GM19043 (cell line): ENCODE data around the gene RBM23.
"Not testable (repeated sequence)": the region's sequence is repeated elsewhere in the genome, so short reads cannot be mapped to it uniquely, and the experiment has no call there.

Source experiments
- ATAC-seq: cut with Tn5 transposase; IDR thresholded peaks from one replicate; pipeline ENCODE4 v1.9.1; 2021; ENCODE audit warnings: low read depth; ENCODE audit not compliant: unreplicated experiment

RBM23 gene

GRCh38 chr14:22920697-22921096, 1.7 kb upstream of the RBM23 start:
- ATAC-seq = no peak

GRCh38 chr14:22919601-22919921, 612 bp upstream of the RBM23 start:
- no peak for ATAC-seq

DNA sequence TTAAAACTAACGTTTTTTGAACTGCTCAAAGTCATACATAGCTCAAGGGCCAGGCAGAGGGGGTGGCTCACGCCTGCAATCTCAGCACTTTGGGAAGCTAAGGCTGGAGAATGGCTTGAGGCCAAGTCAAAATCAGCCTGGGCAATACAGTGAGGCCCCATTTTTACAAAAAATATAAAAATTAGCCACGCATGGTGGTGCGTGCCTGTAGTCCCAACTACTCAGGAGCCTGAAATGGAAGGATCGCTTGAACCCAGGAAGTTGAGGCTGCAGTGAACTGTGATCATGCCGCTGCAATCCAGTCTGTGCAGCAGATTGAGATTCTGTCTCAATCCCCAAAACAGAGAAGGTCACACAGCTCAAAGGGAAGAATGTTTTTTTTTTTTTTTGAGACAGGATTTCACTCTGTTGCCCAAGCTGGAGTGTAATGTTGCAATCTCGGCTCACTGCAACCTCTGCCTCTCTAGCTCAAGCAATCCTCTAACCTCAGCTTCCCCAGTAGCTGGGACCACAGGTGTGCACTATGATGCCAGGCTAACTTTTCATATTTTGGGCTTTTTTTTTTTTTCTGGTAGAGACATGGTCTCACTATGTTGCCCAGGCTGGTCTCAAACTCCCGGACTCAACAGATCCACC, 2.9 kb downstream of the RBM23 start:
- ATAC-seq = no peak

GRCh38 chr14:22914836-22915235, 4.1 kb downstream of the RBM23 start:
- ATAC-seq = not testable (repeated sequence)

DNA sequence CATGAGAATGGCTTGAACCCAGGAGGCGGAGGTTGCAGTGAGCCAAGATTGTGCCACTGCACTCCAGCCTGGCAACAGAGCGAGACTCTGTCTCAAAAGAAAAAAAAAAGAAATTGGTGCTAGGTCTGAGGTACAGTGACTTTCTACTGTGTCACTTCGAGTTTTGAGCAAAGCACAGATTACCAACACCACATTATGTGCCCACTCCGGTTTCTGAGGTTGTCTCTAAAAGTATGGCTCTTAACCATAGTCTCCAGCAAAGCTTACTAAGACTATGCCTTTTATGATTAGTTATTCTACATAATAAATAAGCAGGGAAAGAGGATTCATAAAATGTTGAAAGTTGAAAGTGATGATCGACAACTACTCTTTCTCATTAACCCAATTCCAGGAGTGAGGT, 8.0 kb downstream of the RBM23 start:
- ATAC-seq = no peak

- no peak for ATAC-seq
Measured at GRCh38 chr14:22908601-22909000, 10.3 kb downstream of the RBM23 start.

GRCh38 chr14:22907429-22907828, 11.5 kb downstream of the RBM23 start:
- ATAC-seq = no peak

DNA sequence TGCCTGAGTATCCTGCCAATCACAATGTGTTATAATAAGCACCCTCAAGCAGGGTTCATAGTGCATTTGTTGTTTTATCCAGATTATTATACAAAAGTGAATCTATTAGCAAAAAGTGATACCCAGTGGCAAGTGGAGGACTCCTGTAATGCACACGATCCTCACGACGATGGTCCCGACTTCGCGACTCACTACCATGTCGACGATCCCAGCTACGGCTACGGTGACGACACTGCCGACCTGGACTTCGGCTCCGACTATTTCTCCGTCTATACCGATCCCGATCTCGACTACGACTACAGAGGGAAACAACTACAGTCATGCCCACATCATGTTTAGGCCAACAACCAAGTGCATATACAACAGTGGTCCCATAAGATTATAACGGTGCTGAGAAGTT, 12.9 kb downstream of the RBM23 start:
- ATAC-seq = no peak

GRCh38 chr14:22905627-22906026, 13.3 kb downstream of the RBM23 start:
- ATAC-seq = no peak

- ATAC-seq = no peak
Measured at GRCh38 chr14:22903742-22904087, 15.2 kb downstream of the RBM23 start.

DNA sequence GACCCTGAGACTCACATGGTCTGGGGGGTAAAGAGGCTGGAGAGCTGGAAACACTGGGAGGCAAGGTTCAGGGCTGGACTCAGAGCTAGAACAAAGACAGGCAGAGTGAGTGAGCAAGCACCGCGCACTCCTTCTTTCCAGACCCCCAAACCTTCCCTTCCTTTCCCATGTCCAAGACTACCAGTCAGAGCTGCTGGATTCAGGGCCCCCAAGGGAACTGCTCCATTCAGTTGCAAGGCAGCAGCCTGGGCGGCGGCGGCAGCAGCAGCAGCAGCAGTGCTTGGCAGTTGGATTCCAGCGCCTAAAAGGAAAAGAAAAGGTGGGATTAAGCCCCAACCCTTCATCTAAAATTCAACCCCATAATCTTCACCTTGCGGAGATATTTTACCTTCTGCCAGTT, 17.1 kb downstream of the RBM23 start:
- no peak for ATAC-seq

DNA sequence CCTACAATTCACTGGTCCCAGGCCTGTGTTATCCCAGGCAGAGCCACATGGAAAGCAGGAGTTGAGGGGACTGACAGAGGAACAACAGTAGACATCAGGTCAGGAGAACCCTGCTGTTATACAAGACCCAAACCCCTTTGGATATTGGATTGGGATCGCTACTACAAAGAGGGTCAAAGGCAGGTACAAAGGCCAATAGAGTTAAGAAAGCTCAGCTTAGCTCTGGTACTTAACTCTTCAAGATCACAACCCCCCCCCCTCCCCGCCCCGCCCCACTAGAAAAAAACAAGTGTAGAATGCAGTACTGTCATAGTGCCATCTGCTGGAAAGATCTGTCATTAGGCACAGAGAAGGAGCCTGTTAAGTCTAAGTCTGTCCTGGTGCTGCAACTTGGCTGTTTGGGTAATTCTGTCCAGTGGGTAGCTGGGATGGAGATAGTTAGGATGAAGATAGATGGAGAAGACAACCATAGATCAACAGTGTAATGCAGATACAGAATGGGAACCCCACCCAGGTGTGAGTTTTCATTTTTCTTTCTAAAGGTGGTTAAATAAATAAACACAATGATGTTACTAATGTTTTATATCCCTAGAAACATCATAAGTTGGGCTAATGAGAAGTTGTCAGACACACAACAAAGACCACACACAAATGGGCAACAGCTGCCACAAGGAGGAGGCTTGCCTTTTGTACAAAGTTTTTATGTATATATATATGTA, 18.7 kb downstream of the RBM23 start:
- peak; percentile 53 for ATAC-seq

GRCh38 chr14:22898302-22899090, 20.5 kb downstream of the RBM23 start:
- ATAC-seq = no peak

- ATAC-seq = no peak
Measured at GRCh38 chr14:22897357-22897756, 21.6 kb downstream of the RBM23 start.

DNA sequence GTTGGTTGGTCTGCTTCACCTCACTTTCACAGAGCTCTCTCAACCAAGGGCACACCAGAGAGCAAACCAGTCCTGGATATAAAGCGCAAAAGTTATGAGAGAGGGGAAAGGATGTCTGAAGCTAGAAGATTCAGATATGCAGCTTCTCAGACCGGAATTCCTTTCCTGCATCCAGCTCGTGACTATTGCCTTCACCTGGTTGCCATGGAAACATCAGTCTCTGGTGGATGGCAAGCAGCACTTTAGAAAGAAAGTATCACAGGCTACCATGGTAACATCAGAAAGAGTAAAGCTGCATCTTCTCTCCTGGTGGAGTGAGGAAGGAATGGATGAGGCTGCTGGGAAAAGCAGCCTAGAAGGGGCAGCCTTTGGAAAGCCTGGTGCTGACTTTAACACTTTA, 22.2 kb downstream of the RBM23 start:
- ATAC-seq = no peak

DNA sequence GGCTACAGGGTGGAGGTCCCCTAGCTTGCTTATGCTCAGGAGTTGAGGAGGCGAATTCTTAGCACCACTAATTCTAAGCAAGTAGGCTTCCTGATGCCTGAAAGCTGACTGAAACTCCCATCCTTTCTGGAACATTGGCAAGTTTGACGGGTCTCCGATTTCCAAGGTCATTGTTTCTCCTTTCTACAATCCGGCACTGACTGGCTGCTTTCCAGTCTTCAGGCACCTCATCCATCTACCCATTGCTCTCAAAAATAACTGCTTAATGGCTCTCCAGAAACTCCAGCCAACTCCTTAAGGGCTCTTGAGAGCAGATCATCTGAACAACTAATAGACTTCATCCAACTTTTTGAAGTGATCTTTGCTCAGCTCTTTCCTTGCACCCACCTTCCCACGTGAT, 22.6 kb downstream of the RBM23 start:
- ATAC-seq = no peak

- no peak for ATAC-seq
Measured at GRCh38 chr14:22895402-22895801, 23.5 kb downstream of the RBM23 start.

DNA sequence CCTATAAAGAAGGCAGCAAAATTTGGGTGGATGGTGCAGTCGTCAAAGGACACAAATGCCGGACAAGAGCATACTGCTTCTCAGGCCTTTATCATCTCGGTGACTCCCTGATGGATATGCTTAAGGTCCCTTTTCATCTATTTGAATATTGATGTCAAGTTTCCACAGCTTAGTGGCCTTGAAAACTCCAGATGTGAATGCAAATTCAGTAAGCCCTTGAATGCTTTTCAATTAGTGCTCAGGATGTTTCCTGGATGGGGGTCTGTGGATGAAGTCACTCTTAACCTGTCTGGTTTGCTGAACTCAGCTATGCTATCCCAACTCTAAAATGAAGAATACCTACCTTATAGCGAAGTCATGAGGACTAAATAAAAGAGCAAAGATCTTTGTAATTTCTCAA, 25.2 kb downstream of the RBM23 start:
- no peak for ATAC-seq

DNA sequence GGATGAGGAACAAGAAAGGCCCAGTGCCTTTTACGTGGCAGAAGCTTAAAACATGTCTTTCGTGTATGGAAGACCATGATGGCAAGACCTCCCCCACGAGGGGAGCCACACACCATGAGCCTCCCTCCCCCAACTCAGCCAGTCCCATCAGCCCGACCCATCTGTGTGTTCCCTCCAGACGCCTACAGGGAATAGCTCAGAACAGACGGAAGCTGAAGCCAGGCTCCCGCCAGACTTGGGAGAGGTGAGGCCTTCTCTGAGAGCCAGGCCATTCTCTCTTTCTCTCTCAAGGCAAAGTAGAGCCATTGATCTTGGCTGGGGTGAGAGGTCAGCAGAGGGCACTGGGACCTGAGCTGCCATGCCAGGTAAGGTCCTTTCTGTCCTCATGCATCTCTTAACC, 26.5 kb downstream of the RBM23 start:
- ATAC-seq = no peak

GRCh38 chr14:22890416-22890815, 28.5 kb downstream of the RBM23 start:
- no peak for ATAC-seq

- no peak for ATAC-seq
Measured at GRCh38 chr14:22888662-22889061, 30.3 kb downstream of the RBM23 start.

DNA sequence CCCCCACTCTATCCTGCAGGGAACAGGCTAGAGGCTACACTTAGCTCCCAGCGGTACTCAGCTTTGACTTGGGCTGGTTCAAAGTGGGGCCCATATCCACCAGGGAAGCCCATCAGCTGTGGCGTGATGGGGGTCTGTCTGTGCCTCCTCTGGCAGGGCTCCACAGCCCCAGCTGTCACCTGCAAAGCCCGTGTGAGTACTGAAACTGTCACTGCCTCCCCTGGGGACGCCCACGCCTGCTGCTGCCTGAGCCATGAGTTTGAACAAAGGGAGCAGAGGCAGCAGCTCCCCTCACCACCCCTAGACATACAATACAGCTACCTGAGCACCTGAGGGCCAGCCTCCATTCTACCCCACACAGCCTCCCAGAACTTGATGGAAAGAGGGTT, 31.0 kb downstream of the RBM23 start:
- peak; percentile 50 for ATAC-seq
